Right atrium auricular region (tissue), 2 donors: Measurements from ENCODE around the gene COPE. TPM values are rescaled to one million over a fixed set of nuclear protein-coding genes. Genes with fewer than 3 reads are reported as not detected.

Source experiments
- DNase-seq: peaks from one replicate; pipeline ENCODE4 v3.0.0-alpha.2; 2019; ENCODE audit warnings: low spot score
- H3K27ac ChIP-seq, 2 donors: fragments of 200-600 bp; sonication (generic); 1 replicate in 1 of 2; 2 replicates in 1 of 2; pipeline ENCODE4 v1.5.1; 2016 to 2019
- H3K27me3 ChIP-seq, 2 donors: fragments of 200-600 bp; sonication (generic); one replicate each; pipeline versions ENCODE4 v1.5.1 to v1.6.0; 2017 to 2019
- H3K36me3 ChIP-seq: fragments of 200-600 bp; sonication (generic); one replicate; pipeline ENCODE4 v1.5.1; 2016
- H3K4me1 ChIP-seq, 2 donors: fragments of 200-600 bp; sonication (generic); one replicate each; pipeline versions ENCODE4 v1.5.1 to v1.6.0; 2017 to 2019
- H3K4me3 ChIP-seq, 2 donors: fragments of 200-600 bp; sonication (generic); 1 replicate in 1 of 2; 2 replicates in 1 of 2; pipeline ENCODE4 v1.5.1; 2017 to 2019; ENCODE audit warnings: mild to moderate bottlenecking in 1 of 2, moderate library complexity in 1 of 2
- H3K9me3 ChIP-seq, 2 donors: fragments of 200-600 bp; sonication (generic); one replicate each; pipeline ENCODE4 v1.5.1; 2019
- total RNA-seq, 2 donors: library from RNA; depleted of rRNA; stranded (reverse); fragments of >200 nt; gene quantifications; one replicate each; pipeline ENCODE4 v1.1.0, GENCODE V29; 2016
- TF ChIP-seq, protein P1 (sequence below), 2 donors: fragments of 200-600 bp; sonication (generic); IDR thresholded peaks; one replicate each; pipeline ENCODE4 v1.5.1; 2019; ENCODE audit warnings: antibody characterized with exemption in 2 of 2

Gene COPE
- total RNA-seq, 2 donors from 2014 or later = 168 to 209 TPM

DNA sequence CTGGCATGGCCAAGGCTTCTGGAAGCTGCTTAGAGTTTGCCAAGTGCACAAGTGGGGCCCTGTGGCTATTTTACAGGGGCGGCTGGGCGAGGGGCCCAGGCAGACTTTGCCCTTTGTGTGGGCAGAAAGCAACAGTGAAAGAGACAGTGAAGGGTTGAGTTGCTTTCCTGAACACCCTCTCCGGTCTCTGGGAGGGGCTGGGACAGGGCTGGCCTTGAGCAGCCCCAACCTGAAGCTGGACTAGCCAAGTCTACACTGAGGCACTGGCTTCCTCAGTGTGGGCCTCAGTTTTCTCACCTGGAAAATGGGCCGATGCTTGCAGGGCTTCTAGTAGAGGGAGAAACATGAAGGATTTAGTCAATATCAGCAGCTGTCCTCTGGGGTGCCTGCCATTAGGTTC lies 24.3 kb upstream of the COPE start:
- no peaks in the 10 kb centered on the region for H3K27me3 ChIP-seq
- H3K9me3 ChIP-seq = no peaks in the 10 kb centered on the region
- H3K36me3 ChIP-seq = no peaks in the 10 kb centered on the region
- no peak for DNase-seq
- H3K27ac ChIP-seq = no peak overlapping the region
- no peak overlapping the region for H3K4me3 ChIP-seq
- TF ChIP-seq, protein P1, sequence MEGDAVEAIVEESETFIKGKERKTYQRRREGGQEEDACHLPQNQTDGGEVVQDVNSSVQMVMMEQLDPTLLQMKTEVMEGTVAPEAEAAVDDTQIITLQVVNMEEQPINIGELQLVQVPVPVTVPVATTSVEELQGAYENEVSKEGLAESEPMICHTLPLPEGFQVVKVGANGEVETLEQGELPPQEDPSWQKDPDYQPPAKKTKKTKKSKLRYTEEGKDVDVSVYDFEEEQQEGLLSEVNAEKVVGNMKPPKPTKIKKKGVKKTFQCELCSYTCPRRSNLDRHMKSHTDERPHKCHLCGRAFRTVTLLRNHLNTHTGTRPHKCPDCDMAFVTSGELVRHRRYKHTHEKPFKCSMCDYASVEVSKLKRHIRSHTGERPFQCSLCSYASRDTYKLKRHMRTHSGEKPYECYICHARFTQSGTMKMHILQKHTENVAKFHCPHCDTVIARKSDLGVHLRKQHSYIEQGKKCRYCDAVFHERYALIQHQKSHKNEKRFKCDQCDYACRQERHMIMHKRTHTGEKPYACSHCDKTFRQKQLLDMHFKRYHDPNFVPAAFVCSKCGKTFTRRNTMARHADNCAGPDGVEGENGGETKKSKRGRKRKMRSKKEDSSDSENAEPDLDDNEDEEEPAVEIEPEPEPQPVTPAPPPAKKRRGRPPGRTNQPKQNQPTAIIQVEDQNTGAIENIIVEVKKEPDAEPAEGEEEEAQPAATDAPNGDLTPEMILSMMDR (IDR thresholded peaks at IDR 0.05) = no peak
- peaks cover 0 to 19% of the 10 kb centered on the region in 2 donors for H3K4me1 ChIP-seq

DNA sequence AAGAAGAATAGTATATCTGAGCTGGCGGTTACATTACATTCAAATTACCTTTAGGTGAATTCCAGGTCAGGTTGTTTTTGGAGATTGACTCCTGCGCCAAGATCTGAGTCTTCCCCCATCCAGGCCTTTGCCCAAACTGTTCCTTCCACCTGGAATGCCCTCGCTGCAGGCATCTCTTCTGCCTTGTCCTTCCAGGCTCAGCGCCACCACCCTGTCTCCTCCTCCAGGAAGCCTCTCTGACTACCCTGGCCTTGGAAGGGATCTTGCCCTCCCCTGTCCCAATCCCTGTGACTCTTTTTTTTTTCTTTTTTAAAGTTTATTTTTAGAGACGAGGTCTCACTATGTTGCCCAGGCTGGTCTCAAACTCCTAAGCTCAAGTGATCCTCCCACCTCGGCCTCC lies 23.5 kb upstream of the COPE start:
- Histone ChIP-seq H3K4me1 (peaks cover 0 to 19% of the 10 kb centered on the region in 2 donors), H3K27me3 (no peaks in the 10 kb centered on the region), H3K9me3 (no peaks in the 10 kb centered on the region), H3K4me3 (no peak overlapping the region), H3K27ac (no peak overlapping the region), H3K36me3 (no peaks in the 10 kb centered on the region)
- TF ChIP-seq, protein P1 (IDR thresholded peaks at IDR 0.05) = no peak
- DNase-seq = no peak

- DNase-seq = no peak
Measured at GRCh38 chr19:18941628-18942354, 22.6 kb upstream of the COPE start.

GRCh38 chr19:18940769-18941627 lies 21.8 kb upstream of the COPE start, which contains the start of gene HOMER3:
Gene HOMER3, minus strand, starts transcription at chr19:18941217. Its CDS starts 2,235 bp downstream, at chr19:18938982.
- no peaks in the 10 kb centered on the region for H3K36me3 ChIP-seq
- peak; percentile 67 for DNase-seq
- TF ChIP-seq, protein P1 (IDR thresholded peaks at IDR 0.05) = peak; percentile 36 to 56
- H3K4me3 ChIP-seq = peak within 1 kb of the TSS; percentile 75 to 78
- H3K9me3 ChIP-seq = no peaks in the 10 kb centered on the region
- H3K27ac ChIP-seq = peak within 1 kb of the TSS; percentile 59 to 77
- no peaks in the 10 kb centered on the region for H3K27me3 ChIP-seq
- H3K4me1 ChIP-seq = peaks cover 0 to 19% of the 10 kb centered on the region in 2 donors

More at GRCh38 chr19:18941628-18942354, 22.6 kb upstream of the COPE start:
- Histone ChIP-seq H3K36me3 (no peaks in the 10 kb centered on the region), H3K27me3 (no peaks in the 10 kb centered on the region), H3K27ac (peak overlapping the region in 1 of 2 donors; percentile 21), H3K4me3 (peak overlapping the region in 1 of 2 donors; percentile 75), H3K4me1 (peaks cover 0 to 19% of the 10 kb centered on the region in 2 donors), H3K9me3 (no peaks in the 10 kb centered on the region)
- TF ChIP-seq, protein P1 (IDR thresholded peaks at IDR 0.05) = no peak

DNA sequence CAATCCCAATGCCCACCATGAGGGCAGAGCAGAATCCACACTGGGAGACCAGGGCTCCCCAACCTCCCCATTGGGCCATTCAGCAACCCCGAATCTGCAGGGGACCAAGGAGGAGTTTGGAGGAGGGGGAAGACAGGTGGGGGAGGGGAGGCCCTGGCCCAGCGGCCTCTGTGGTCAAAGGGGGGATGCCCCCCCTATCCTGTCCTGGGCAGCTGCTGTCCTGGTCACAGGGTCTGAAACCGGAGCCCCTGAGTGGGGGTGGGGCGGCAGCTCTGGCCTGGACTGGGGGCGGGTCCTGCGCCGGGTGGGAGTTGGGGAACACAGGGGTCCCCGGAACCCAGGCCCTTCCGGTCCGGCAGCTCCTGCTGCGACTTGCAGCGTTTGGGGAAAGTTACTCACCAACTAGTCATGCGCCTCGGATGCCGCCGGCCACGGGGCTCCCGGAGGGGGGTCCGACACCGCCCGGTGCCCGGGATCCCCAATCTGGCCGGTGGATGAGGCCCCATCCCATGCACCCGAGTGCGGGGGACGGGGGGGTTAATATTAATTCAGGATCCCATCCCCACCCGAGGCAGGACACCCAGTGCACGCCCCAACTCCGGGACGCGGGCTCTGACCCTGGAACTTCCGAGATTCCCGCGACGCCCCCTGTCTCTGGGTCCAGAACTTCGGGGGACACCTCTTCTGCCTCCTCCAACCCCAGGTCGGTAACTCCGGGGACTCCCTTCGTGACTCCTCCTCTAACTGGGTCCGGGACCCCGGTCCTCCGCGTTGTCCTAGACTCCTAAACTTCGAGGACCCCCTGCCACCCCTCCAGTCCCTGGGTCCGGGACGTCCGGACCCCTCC lies 21.0 kb upstream of the COPE start:
- H3K27me3 ChIP-seq = no peaks in the 10 kb centered on the region
- peak overlapping the region; percentile 59 to 77 for H3K27ac ChIP-seq
- H3K4me3 ChIP-seq = peak overlapping the region; percentile 75 to 78
- DNase-seq = peak; percentile 74
- no peaks in the 10 kb centered on the region for H3K36me3 ChIP-seq
- peaks cover 0 to 19% of the 10 kb centered on the region in 2 donors for H3K4me1 ChIP-seq
- H3K9me3 ChIP-seq = no peaks in the 10 kb centered on the region
- TF ChIP-seq, protein P1 (IDR thresholded peaks at IDR 0.05) = no peak
